T47D (cell line): ENCODE measurements around the gene ACTBL2.

Source experiments
- DNase-seq, 2 experiments: peaks; one replicate each; pipeline versions ENCODE4 v3.0.0 to v3.0.0-alpha.2; 2011 to 2012; ENCODE audit warnings: low read depth in 1 of 2, low spot score in 1 of 2
- JUND ChIP-seq: IDR thresholded peaks from 2 replicates; pipeline ENCODE4 v1.6.1; 2012; ENCODE audit warnings: low read depth
- in situ Hi-C: cut with HindIII; loops from 2 replicates; pipeline ENCODE4 v1.10.0; 2016; ENCODE audit warnings: low sequenced_read_pairs, low pct_unique_long_range_greater_than_20kb

ACTBL2 gene

DNA sequence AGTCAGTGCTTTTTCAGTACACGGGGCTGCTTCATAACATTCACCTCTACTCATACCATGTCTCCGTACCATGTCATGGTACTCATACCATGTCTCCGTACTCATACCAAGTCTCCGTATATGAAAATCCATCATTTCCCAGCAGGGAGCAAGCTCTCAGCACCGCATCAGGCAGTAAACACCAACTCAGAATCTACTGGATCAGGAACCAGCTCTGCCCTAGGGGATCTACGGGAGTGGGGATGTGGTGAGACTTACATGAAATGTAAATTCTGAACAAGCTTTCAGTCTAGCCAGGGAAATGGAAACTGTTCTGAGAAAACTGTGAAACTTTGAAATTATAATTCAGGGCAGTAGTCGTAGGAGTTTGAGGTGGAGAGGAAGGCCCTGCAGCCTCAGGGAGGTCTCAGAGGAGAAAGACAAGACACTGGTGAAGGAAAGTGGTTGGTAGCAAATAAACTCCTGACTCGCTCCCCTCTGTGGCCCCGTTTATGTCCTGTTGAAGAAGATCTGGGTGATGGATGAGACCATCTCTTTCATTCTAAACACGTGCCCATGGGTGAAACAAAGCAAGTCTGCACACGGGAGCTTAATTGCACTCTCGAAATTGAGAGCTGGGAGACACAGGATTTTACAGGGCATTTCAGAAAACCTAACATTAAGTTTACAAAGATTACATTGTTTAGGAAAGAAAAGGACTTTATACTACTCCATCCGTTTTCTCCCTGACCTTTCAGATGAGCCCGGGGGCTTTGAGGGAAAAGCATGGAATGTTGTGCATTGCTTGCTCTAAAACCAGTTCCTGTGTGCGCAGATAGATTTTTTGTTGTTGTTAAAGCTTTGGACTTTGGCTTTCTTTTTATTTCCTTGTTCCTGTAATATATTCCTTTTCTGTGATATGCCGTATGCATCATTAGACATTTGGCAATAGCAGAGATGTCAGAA lies 26.8 kb downstream of the ACTBL2 start:
- in situ Hi-C loops, result no loop called here
- TF ChIP-seq JUND, result no peak
- DNase-seq, result peak in 1 of 2 experiments; percentile 76

- TF ChIP-seq JUND, result no peak; the same call in 1 of the 2 replicates
- in situ Hi-C loops, result no loop called here
- DNase-seq, result peak in 1 of 2 experiments; percentile 38
Observed at GRCh38 chr5:57454896-57455295, 27.7 kb downstream of the ACTBL2 start.

DNA sequence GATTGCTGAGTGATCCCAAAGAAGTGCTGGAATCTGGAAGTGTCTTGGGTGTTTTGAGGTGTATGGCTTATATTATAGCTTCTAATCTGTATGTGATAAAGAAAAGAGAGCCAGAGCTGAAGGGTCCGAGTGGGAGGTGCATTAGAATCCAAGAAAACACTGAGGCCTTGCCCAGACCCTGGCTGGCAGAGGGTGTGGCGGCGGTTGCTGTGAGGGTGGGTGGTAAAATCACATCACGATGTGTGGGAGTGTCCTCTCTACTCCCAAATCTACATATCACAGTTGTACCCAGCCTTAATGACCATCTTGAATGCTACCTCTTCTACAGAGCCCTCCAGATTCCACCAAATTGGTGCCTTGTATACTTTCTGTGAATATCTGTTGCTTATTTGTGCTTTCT lies 28.9 kb downstream of the ACTBL2 start:
- DNase-seq, result no peak
- in situ Hi-C loops, result no loop called here

GRCh38 chr5:57452885-57453284 lies 29.7 kb downstream of the ACTBL2 start:
- DNase-seq, result no peak
- in situ Hi-C loops, result no loop called here
- no peak for TF ChIP-seq JUND

More for the DNA sequence above, 28.9 kb downstream of the ACTBL2 start:
- TF ChIP-seq JUND, result no peak

- TF ChIP-seq JUND, result no peak
- no peak for DNase-seq
- in situ Hi-C loops, result no loop called here
Observed at GRCh38 chr5:57450991-57451876, 31.4 kb downstream of the ACTBL2 start.

DNA sequence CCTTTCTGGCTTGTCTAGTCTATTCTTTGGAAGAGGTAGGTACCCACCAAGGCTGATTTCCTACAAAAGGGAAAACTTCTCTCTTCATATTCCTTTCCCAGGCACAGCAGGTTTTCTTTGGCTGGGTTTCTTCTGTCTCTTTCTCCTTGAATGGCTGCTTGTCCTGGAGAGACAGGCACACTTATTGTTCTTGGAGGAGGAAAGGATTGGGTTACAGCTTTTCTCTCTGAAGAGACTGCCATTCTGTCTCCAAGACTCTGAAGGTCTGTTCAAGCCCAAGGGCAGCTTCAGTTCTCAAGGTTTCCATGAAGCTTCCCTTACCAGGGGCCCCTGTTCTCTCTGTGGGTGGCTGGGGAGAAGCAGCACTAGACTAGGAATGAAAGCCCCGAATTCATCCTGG lies 33.9 kb downstream of the ACTBL2 start:
- TF ChIP-seq JUND, result no peak
- in situ Hi-C loops, result no loop called here
- DNase-seq, result no peak

GRCh38 chr5:57448287-57448686 lies 34.3 kb downstream of the ACTBL2 start:
- in situ Hi-C loops, result no loop called here
- no peak for DNase-seq
- TF ChIP-seq JUND, result no peak

GRCh38 chr5:57447658-57448057 lies 35.0 kb downstream of the ACTBL2 start:
- in situ Hi-C loops, result no loop called here
- no peak for TF ChIP-seq JUND
- no peak for DNase-seq

DNA sequence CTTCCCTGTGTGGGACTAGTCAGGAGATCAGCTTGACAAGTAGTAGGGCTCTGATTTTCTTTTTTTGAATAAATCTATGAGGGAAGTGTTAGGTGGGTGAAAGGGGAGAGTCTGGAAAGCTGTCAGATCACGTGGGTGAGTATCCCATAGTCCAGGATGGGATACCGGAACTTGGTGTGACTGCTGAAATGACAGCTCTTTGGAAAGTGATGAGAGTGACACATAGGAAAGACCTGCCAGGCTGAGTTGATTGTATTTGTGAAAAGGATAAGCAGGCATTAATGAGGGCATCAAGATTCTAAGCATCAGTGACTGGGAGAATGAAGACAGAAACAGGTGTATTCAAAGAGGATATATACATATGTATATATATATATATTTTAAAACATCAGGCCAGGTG lies 35.6 kb downstream of the ACTBL2 start:
- no peak for DNase-seq
- in situ Hi-C loops, result no loop called here
- TF ChIP-seq JUND, result no peak

- in situ Hi-C loops, result no loop called here
- no peak for TF ChIP-seq JUND
- no peak for DNase-seq
Observed at GRCh38 chr5:57445705-57446037, 36.9 kb downstream of the ACTBL2 start.

DNA sequence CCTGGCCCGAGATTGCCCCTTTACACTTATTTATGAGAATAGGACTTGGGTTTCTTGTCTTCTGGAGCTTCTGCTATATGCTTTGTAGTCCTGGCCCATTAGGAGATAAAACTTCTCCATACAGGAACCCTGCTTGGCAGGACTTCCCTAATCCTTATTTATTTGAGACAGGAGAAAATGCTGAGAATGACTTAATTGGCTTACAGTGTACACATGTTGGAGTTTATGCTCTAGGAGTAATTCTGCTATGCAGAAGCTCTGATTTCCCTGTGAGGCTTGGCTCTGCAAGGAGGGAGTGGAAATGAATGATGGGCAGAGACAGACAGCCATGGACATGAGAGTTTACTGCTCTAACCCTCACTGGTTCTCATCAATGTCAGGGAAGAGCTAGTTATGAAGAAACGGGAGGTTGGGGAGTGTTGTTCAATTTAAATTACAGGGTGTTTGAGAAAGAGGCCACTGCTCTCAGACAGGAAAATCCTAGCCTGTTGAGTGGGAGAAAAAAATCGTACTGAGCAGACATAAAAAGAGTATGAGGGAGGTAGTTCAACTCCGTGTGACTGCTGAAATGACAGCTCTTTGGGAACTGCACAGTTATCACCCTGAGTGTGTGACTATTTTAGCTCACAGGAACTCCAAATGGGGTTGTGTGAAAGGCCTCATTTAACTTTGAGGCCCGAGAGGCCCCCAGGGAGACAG lies 37.5 kb downstream of the ACTBL2 start:
- in situ Hi-C loops, result no loop called here
- no peak for TF ChIP-seq JUND
- DNase-seq, result no peak

- TF ChIP-seq JUND, result no peak
- in situ Hi-C loops, result no loop called here
- no peak for DNase-seq
Observed at GRCh38 chr5:57442080-57442839, 40.4 kb downstream of the ACTBL2 start.
